ENCODE results near the gene TANC1.

TANC1 gene

GRCh38 chr2:159109517-159109916, 141.1 kb downstream of the TANC1 start:
- TF ChIP-seq CTCF (IDR thresholded peaks at IDR 0.05): no peak
- H3K27me3 ChIP-seq: no peaks in the 10 kb centered on the region
- no peaks in the 10 kb centered on the region for H3K9me3 ChIP-seq
- intact Hi-C loops (cut with DNase I; ENCODE audit: low total_unique reads): no loop called here
- peaks cover 0 to 21% (median 4%) of the 10 kb centered on the region in 4 donors for H3K4me1 ChIP-seq
- H3K27ac ChIP-seq: no peak overlapping the region
- H3K4me3 ChIP-seq: no peak overlapping the region
- H3K36me3 ChIP-seq: no peaks in the 10 kb centered on the region
- no peak for DNase-seq

- H3K4me3 ChIP-seq: no peak overlapping the region
- H3K9me3 ChIP-seq: no peaks in the 10 kb centered on the region
- no peak for TF ChIP-seq CTCF (IDR thresholded peaks at IDR 0.05)
- H3K36me3 ChIP-seq: no peaks in the 10 kb centered on the region
- intact Hi-C loops (cut with DNase I; ENCODE audit: low total_unique reads): no loop called here
- H3K27ac ChIP-seq: no peak overlapping the region
- H3K27me3 ChIP-seq: no peaks in the 10 kb centered on the region
- DNase-seq: no peak
- H3K4me1 ChIP-seq: peaks cover 0 to 29% (median 4%) of the 10 kb centered on the region in 4 donors
Measured at GRCh38 chr2:159110784-159111183, 142.3 kb downstream of the TANC1 start.

- Histone ChIP-seq H3K4me3 (no peak overlapping the region), H3K9me3 (no peaks in the 10 kb centered on the region), H3K27ac (no peak overlapping the region), H3K27me3 (no peaks in the 10 kb centered on the region), H3K36me3 (no peaks in the 10 kb centered on the region), H3K4me1 (peaks cover 0 to 30% (median 4%) of the 10 kb centered on the region in 4 donors)
- no peak for TF ChIP-seq CTCF (IDR thresholded peaks at IDR 0.05)
- intact Hi-C loops (cut with DNase I; ENCODE audit: low total_unique reads): no loop called here
- DNase-seq: no peak
Measured at GRCh38 chr2:159111346-159111927, 143.0 kb downstream of the TANC1 start.

- no peak for DNase-seq
- H3K4me1 ChIP-seq: peaks cover 0 to 35% (median 10%) of the 10 kb centered on the region in 4 donors
- no peak overlapping the region for H3K4me3 ChIP-seq
- H3K27me3 ChIP-seq: no peaks in the 10 kb centered on the region
- H3K9me3 ChIP-seq: peaks cover 0 to 2% (median 0%) of the 10 kb centered on the region in 3 donors
- H3K36me3 ChIP-seq: no peaks in the 10 kb centered on the region
- no peak for TF ChIP-seq CTCF (IDR thresholded peaks at IDR 0.05)
- H3K27ac ChIP-seq: no peak overlapping the region
- intact Hi-C loops (cut with DNase I; ENCODE audit: low total_unique reads): no loop called here
Measured at GRCh38 chr2:159114835-159115234, 146.4 kb downstream of the TANC1 start.

- no peak for TF ChIP-seq CTCF (IDR thresholded peaks at IDR 0.05)
- intact Hi-C loops (cut with DNase I; ENCODE audit: low total_unique reads): no loop called here
- Histone ChIP-seq H3K27ac (no peak overlapping the region), H3K9me3 (peaks cover 0 to 2% (median 0%) of the 10 kb centered on the region in 3 donors), H3K4me3 (no peak overlapping the region), H3K4me1 (peaks cover 0 to 23% (median 6%) of the 10 kb centered on the region in 4 donors), H3K36me3 (no peaks in the 10 kb centered on the region), H3K27me3 (no peaks in the 10 kb centered on the region)
- no peak for DNase-seq
Measured at GRCh38 chr2:159116922-159117321, 148.5 kb downstream of the TANC1 start.

Measured in tibial artery (tissue), 4 donors.